ENCODE measurements around the gene APBA1.

DNA sequence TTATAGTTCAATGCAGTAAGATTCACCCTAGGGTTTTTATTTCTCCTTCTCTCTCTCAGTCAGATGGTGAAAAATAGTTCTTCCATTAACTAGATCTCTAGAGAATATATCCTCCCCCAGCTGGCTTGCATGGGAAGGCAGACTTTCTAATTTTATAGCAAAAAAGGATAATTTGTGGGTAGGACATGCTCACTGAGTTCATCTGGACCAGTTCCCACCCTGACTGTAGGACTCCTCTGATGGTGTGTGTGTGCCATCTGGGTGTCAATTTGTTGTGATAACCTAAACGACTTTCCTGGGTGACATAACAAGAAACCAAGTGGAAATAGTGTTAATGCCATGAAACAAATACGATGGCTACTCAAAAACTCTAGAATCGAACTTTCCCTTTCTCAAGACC is 44.9 kb downstream of the APBA1 start:
- no peak for TF ChIP-seq POLR2AphosphoS5 (IDR thresholded peaks at IDR 0.05; ENCODE audit: low read depth, low read length)
- TF ChIP-seq, protein P1, sequence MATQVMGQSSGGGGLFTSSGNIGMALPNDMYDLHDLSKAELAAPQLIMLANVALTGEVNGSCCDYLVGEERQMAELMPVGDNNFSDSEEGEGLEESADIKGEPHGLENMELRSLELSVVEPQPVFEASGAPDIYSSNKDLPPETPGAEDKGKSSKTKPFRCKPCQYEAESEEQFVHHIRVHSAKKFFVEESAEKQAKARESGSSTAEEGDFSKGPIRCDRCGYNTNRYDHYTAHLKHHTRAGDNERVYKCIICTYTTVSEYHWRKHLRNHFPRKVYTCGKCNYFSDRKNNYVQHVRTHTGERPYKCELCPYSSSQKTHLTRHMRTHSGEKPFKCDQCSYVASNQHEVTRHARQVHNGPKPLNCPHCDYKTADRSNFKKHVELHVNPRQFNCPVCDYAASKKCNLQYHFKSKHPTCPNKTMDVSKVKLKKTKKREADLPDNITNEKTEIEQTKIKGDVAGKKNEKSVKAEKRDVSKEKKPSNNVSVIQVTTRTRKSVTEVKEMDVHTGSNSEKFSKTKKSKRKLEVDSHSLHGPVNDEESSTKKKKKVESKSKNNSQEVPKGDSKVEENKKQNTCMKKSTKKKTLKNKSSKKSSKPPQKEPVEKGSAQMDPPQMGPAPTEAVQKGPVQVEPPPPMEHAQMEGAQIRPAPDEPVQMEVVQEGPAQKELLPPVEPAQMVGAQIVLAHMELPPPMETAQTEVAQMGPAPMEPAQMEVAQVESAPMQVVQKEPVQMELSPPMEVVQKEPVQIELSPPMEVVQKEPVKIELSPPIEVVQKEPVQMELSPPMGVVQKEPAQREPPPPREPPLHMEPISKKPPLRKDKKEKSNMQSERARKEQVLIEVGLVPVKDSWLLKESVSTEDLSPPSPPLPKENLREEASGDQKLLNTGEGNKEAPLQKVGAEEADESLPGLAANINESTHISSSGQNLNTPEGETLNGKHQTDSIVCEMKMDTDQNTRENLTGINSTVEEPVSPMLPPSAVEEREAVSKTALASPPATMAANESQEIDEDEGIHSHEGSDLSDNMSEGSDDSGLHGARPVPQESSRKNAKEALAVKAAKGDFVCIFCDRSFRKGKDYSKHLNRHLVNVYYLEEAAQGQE (IDR thresholded peaks at IDR 0.05; ENCODE audit: insufficient read depth in 1 of 2, low read depth in 2 of 2, low read length in 2 of 2): no peak

All from PFSK-1 (cell line).